A549 (cell line): ENCODE results near the gene PRRX2. TPM values are rescaled to one million over a fixed set of nuclear protein-coding genes. Genes with fewer than 3 reads are reported as not detected.

Experiments used
- ATAC-seq, 2 experiments: fragments of 200-7000 bp in 1 of 2; fragments of >200 bp in 1 of 2; cut with Nextera tagmentation in 1 of 2; cut with Tn5 transposase in 1 of 2; 3 replicates each; pipeline versions ENCODE4 v1.8.0 to v1.9.1; 2018 to 2020; ENCODE audit warnings: mild to moderate bottlenecking in 1 of 2, moderate library complexity in 1 of 2
- CTCF ChIA-PET: fragments of 300-600 bp; sonication (Branson Sonifier 250); formaldehyde crosslinking; extraction: SDS; loops from one replicate; lab custom pipeline; 2021; ENCODE audit warnings: antibody characterized with exemption, inconsistent platforms; lab: Yijun Ruan, JAX
- POLR2A ChIA-PET: fragments of 350-600 bp; formaldehyde crosslinking; extraction: SDS; loops from one replicate; lab custom pipeline; 2021; ENCODE audit warnings: antibody characterized with exemption, inconsistent platforms; lab: Yijun Ruan, JAX
- DNase-seq, 2 experiments: peaks; one replicate each; pipeline versions ENCODE4 v3.0.0 to v3.0.0-alpha.2; 2011 to 2016; ENCODE audit warnings: low read depth in 1 of 2, low spot score in 1 of 2
- FAIRE-seq: peaks from 2 replicates; lab custom pipeline; 2011; peaks lifted over from hg19 to GRCh38; lab: Jason Lieb, UNC
- H3K27ac ChIP-seq, 2 experiments: fragments of >200 bp; sonication (Bioruptor Twin); formaldehyde crosslinking; 3 replicates each; pipeline ENCODE4 v1.5.1; 2016 to 2017
- H3K4me1 ChIP-seq: fragments of >200 bp; sonication (Bioruptor Twin); formaldehyde crosslinking; 3 replicates; pipeline ENCODE4 v1.6.1; 2016
- H3K4me2 ChIP-seq: fragments of >200 bp; sonication (Bioruptor Twin); formaldehyde crosslinking; 3 replicates; pipeline ENCODE4 v1.6.1; 2016
- H3K4me3 ChIP-seq: fragments of >200 bp; sonication (Bioruptor Twin); formaldehyde crosslinking; 3 replicates; pipeline ENCODE4 v1.5.1; 2016
- H3K9me3 ChIP-seq: fragments of >200 bp; sonication (Bioruptor Twin); formaldehyde crosslinking; 3 replicates; pipeline ENCODE4 v1.6.1; 2016
- BCL3 ChIP-seq: fragments of >200 bp; sonication (Bioruptor Twin); formaldehyde crosslinking; IDR thresholded peaks from 3 replicates; pipeline ENCODE4 v1.6.1; 2016
- BHLHE40 ChIP-seq: IDR thresholded peaks from 2 replicates; pipeline ENCODE4 v1.6.1; 2012; ENCODE audit warnings: low read depth, low read length, inconsistent platforms
- CHD4 ChIP-seq: fragments of 200-600 bp; sonication (generic); IDR thresholded peaks from 2 replicates; pipeline ENCODE4 v1.6.1; 2016; ENCODE audit warnings: antibody characterized with exemption, mild to moderate bottlenecking, borderline replicate concordance
- E2F6 ChIP-seq: IDR thresholded peaks from 2 replicates; pipeline ENCODE4 v1.6.1; 2012; ENCODE audit warnings: low read depth, borderline replicate concordance
- EHF ChIP-seq: fragments of 250-450 bp; sonication (Bioruptor Pico); IDR thresholded peaks from 2 replicates; pipeline ENCODE4 v1.5.0; 2020; ENCODE audit warnings: mild to moderate bottlenecking
- EHMT2 ChIP-seq: fragments of 200-600 bp; sonication (generic); IDR thresholded peaks from 2 replicates; pipeline ENCODE4 v1.6.1; 2016; ENCODE audit warnings: antibody characterized with exemption, low read depth, mild to moderate bottlenecking, moderate library complexity
- FOSB ChIP-seq: fragments of 250-450 bp; sonication (Bioruptor Pico); IDR thresholded peaks from 2 replicates; pipeline ENCODE4 v1.5.0; 2020; ENCODE audit warnings: mild to moderate bottlenecking, moderate library complexity
- HDAC2 ChIP-seq: fragments of 200-600 bp; sonication (generic); IDR thresholded peaks from 2 replicates; pipeline ENCODE4 v1.6.1; 2016
- HES2 ChIP-seq: fragments of >200 bp; sonication (Bioruptor Twin); formaldehyde crosslinking; IDR thresholded peaks from 2 replicates; pipeline ENCODE4 v1.6.1; 2016
- HEYL ChIP-seq: fragments of 250-450 bp; sonication (Bioruptor Pico); IDR thresholded peaks from 2 replicates; pipeline ENCODE4 v1.8.0; 2021; ENCODE audit warnings: mild to moderate bottlenecking, moderate library complexity
- HMGXB4 ChIP-seq: fragments of 250-450 bp; sonication (Bioruptor Pico); IDR thresholded peaks from 2 replicates; pipeline ENCODE4 v1.5.0; 2021; ENCODE audit warnings: mild to moderate bottlenecking, moderate library complexity, borderline replicate concordance
- HOXA7 ChIP-seq: fragments of 250-450 bp; sonication (Bioruptor Pico); IDR thresholded peaks from 2 replicates; pipeline ENCODE4 v1.5.0; 2020; ENCODE audit warnings: mild to moderate bottlenecking, moderate library complexity
- HOXB13 ChIP-seq: fragments of 250-450 bp; sonication (Bioruptor Pico); IDR thresholded peaks from 2 replicates; pipeline ENCODE4 v1.5.0; 2020; ENCODE audit warnings: low read depth, mild to moderate bottlenecking, moderate library complexity
- JUN ChIP-seq, 2 experiments: fragments of >200 bp; sonication (Bioruptor Twin); formaldehyde crosslinking; IDR thresholded peaks; 2 replicates in 1 of 2; 3 replicates in 1 of 2; pipeline ENCODE4 v1.6.1; 2016 to 2017
- JUNB ChIP-seq: fragments of >200 bp; sonication (Bioruptor Twin); formaldehyde crosslinking; IDR thresholded peaks from 2 replicates; pipeline ENCODE4 v1.6.1; 2016
- MYC ChIP-seq: IDR thresholded peaks from 2 replicates; pipeline ENCODE4 v1.6.1; 2012; ENCODE audit warnings: mild to moderate bottlenecking, inconsistent platforms, low read length, improper control_type of control experiment, borderline replicate concordance
- NR3C1 ChIP-seq: fragments of >200 bp; sonication (Bioruptor Twin); formaldehyde crosslinking; IDR thresholded peaks from 3 replicates; pipeline ENCODE4 v1.6.1; 2017
- POLR2A ChIP-seq: IDR thresholded peaks from 2 replicates; pipeline ENCODE4 v1.6.1; 2012; ENCODE audit warnings: mild to moderate bottlenecking, low read length
- RAD21 ChIP-seq, 2 experiments: fragments of >200 bp in 1 of 2; sonication (Bioruptor Twin) in 1 of 2; formaldehyde crosslinking in 1 of 2; IDR thresholded peaks in 1 of 2; conservative IDR thresholded peaks in 1 of 2; 2 replicates in 1 of 2; 3 replicates in 1 of 2; pipeline ENCODE4 v1.6.1; 2012 to 2018; ENCODE audit warnings: inconsistent platforms in 1 of 2
- RNF2 ChIP-seq: fragments of 200-600 bp; sonication (generic); IDR thresholded peaks from 2 replicates; pipeline ENCODE4 v1.6.1; 2016; ENCODE audit warnings: low read depth, mild to moderate bottlenecking, antibody characterized with exemption, moderate library complexity, borderline replicate concordance
- SMC3 ChIP-seq: fragments of >200 bp; sonication (Bioruptor Twin); formaldehyde crosslinking; IDR thresholded peaks from 3 replicates; pipeline ENCODE4 v1.6.1; 2018; ENCODE audit warnings: inconsistent platforms
- SREBF2 ChIP-seq: fragments of 450-650 bp; IDR thresholded peaks from 2 replicates; pipeline ENCODE4 v1.6.1; 2014; ENCODE audit warnings: mild to moderate bottlenecking, moderate library complexity
- TFCP2L1 ChIP-seq: fragments of 250-450 bp; sonication (Bioruptor Pico); IDR thresholded peaks from 2 replicates; pipeline ENCODE4 v1.5.0; 2021; ENCODE audit warnings: mild to moderate bottlenecking
- ZC3H11A ChIP-seq: fragments of 450-650 bp; IDR thresholded peaks from 2 replicates; pipeline ENCODE4 v1.6.1; 2014; ENCODE audit warnings: antibody characterized with exemption, mild to moderate bottlenecking
- ZSCAN20 ChIP-seq: fragments of 250-450 bp; sonication (Bioruptor Pico); IDR thresholded peaks from 2 replicates; pipeline ENCODE4 v1.8.0; 2022; ENCODE audit warnings: mild to moderate bottlenecking, moderate library complexity
- WGBS: methylation state at CpG from one replicate; pipeline ENCODE4 v1.1.6; 2017; ENCODE audit errors: missing lambda C conversion rate; 5-methylcytosine and 5-hydroxymethylcytosine counted together
- polyA plus RNA-seq, 4 experiments: library from polyadenylated mRNA; depleted of rRNA in 3 of 4; stranded (reverse); fragments of >200 nt; fragmentation: RNase III in 1 of 4; extraction: RNeasy Plus Mini Kit Qiagen cat#74134 plus additional on column Dnase treatment in 1 of 4; gene quantifications; 2 replicates in 3 of 4; 3 replicates in 1 of 4; pipeline ENCODE4 v1.2.3, GENCODE V29; 2011 to 2017
- TF ChIP-seq, protein P1 (sequence below): IDR thresholded peaks from 2 replicates; pipeline ENCODE4 v1.6.1; 2012
- TF ChIP-seq, protein P2 (sequence below): fragments of 150-350 bp; IDR thresholded peaks from 2 replicates; pipeline ENCODE4 v1.6.1; 2014; ENCODE audit warnings: low read depth, mild to moderate bottlenecking, low read length

PRRX2 gene
- polyA plus RNA-seq, 2 of the 4 experiments (the other 2 are of a cell fraction): 0.90 to 2.7 TPM

- ATAC-seq (no peak), DNase-seq (no peak), FAIRE-seq (no peak)
- CTCF ChIA-PET: interaction anchor here (0.7 to 4.2 kb wide), 5 partner anchors 11 to 112 kb away, joined by 3 to 20 read pairs (median 3); partner anchors contain the start of gene ASB6
- H3K4me2 ChIP-seq: no peak overlapping the region
- no peak overlapping the region for H3K4me3 ChIP-seq
- H3K27ac ChIP-seq: no peak overlapping the region
- TF ChIP-seq ZSCAN20: no peak
- TF ChIP-seq HMGXB4: no peak
- TF ChIP-seq, protein P1, sequence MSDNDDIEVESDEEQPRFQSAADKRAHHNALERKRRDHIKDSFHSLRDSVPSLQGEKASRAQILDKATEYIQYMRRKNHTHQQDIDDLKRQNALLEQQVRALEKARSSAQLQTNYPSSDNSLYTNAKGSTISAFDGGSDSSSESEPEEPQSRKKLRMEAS: no peak
- TF ChIP-seq JUN (IDR thresholded peaks at IDR 0.05): no peak
- no peak for TF ChIP-seq EHF (CRISPR knock-in tag)
- TF ChIP-seq RAD21 (conservative IDR thresholded peaks at IDR 0.05 in 1 of 2, IDR thresholded peaks at IDR 0.05 in 1 of 2): no peak
- no peak for TF ChIP-seq HOXB13 (CRISPR knock-in tag)
- TF ChIP-seq TFCP2L1: no peak
- no peak for TF ChIP-seq HDAC2
- TF ChIP-seq HES2: no peak
- no peak for TF ChIP-seq SREBF2
- no peak for TF ChIP-seq JUNB
- TF ChIP-seq FOSB (CRISPR knock-in tag): no peak
- TF ChIP-seq NR3C1: no peak
- no peak for TF ChIP-seq MYC
- no peak for TF ChIP-seq CHD4
- no peak for TF ChIP-seq BHLHE40
- TF ChIP-seq ZC3H11A: no peak
- TF ChIP-seq HEYL (CRISPR knock-in tag): no peak
- TF ChIP-seq, all 56 proteins: peak for 0
- WGBS: 77% methylated on average over 9 of the region's 9 CpGs
- POLR2A ChIA-PET: interaction anchor here (1.0 kb wide), 1 partner anchor 18 kb away, joined by 3 read pairs; no protein-coding TSS in a partner anchor
- no peaks in the 10 kb centered on the region for H3K9me3 ChIP-seq
- no peaks in the 10 kb centered on the region for H3K4me1 ChIP-seq
Measured at GRCh38 chr9:129678844-129679243, 13.4 kb downstream of the PRRX2 start.

GRCh38 chr9:129679537-129679936, 14.1 kb downstream of the PRRX2 start:
- no peaks in the 10 kb centered on the region for H3K9me3 ChIP-seq
- TF ChIP-seq, protein P2, sequence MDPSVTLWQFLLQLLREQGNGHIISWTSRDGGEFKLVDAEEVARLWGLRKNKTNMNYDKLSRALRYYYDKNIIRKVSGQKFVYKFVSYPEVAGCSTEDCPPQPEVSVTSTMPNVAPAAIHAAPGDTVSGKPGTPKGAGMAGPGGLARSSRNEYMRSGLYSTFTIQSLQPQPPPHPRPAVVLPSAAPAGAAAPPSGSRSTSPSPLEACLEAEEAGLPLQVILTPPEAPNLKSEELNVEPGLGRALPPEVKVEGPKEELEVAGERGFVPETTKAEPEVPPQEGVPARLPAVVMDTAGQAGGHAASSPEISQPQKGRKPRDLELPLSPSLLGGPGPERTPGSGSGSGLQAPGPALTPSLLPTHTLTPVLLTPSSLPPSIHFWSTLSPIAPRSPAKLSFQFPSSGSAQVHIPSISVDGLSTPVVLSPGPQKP: no peak
- TF ChIP-seq EHMT2: no peak
- H3K27ac ChIP-seq: no peak overlapping the region
- DNase-seq: no peak
- ATAC-seq: no peak
- WGBS: 57% methylated on average over 8 of the region's 9 CpGs
- POLR2A ChIA-PET: interaction anchor here (1.0 kb wide), 1 partner anchor 17 kb away, joined by 3 read pairs; no protein-coding TSS in a partner anchor
- CTCF ChIA-PET: interaction anchor here (1.0 to 4.2 kb wide), 4 partner anchors 37 to 111 kb away, joined by 3 to 20 read pairs (median 4); partner anchors contain the start of gene ASB6
- FAIRE-seq: no peak
- no peak overlapping the region for H3K4me3 ChIP-seq
- H3K4me2 ChIP-seq: no peak overlapping the region
- peaks cover 3% of the 10 kb centered on the region; the same call in 1 of the 3 replicates for H3K4me1 ChIP-seq

DNA sequence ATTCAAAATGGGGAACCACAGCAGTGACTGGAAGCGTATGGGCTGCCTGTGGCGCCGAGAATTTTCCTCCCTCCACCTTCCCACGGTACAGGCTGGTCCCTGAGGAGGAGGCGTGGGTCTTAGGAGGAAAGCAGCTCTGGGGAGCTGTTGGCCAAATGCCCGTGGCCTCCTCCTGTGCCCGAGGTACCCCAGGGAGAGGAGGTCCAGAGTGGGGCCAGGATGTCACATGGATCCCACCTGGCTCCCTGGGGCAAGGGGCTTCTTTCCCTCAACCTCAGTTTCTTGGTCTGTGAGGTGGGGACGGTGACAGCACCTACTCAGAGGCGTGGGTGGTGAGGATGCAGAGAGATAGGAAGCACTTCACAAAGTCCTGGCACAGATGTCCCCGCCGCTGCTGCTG, 16.5 kb downstream of the PRRX2 start:
- CTCF ChIA-PET: interaction anchor here (0.8 to 1.8 kb wide), 5 partner anchors 16 to 108 kb away, joined by 3 to 9 read pairs (median 3); no protein-coding TSS in a partner anchor
- no peak for FAIRE-seq
- no peak overlapping the region for H3K4me3 ChIP-seq

More for the DNA sequence above, 16.5 kb downstream of the PRRX2 start:
- POLR2A ChIA-PET: no interaction called here
- peaks cover 27% of the 10 kb centered on the region for H3K4me1 ChIP-seq
- TF ChIP-seq SMC3: no peak
- TF ChIP-seq HOXA7 (CRISPR knock-in tag): no peak
- no peak for TF ChIP-seq RNF2
- no peak for TF ChIP-seq BCL3
- no peak for TF ChIP-seq EHF (CRISPR knock-in tag)
- no peak for TF ChIP-seq POLR2A
- no peak for TF ChIP-seq SREBF2
- TF ChIP-seq HOXB13 (CRISPR knock-in tag): no peak
- no peak for TF ChIP-seq E2F6
- TF ChIP-seq, protein P2: no peak
- 80% methylated on average over 10 of the region's 11 CpGs for WGBS
- DNase-seq: no peak
- no peak for ATAC-seq
- H3K27ac ChIP-seq: no peak overlapping the region
- no peak overlapping the region for H3K4me2 ChIP-seq
- H3K9me3 ChIP-seq: no peaks in the 10 kb centered on the region
